HepG2 (cell line): ENCODE measurements around the gene STAT6. TPM values are rescaled to one million over a fixed set of nuclear protein-coding genes. Genes with fewer than 3 reads are reported as not detected.

Experiments used
- AGO2 ChIP-seq: fragments of 200-400 bp; formaldehyde crosslinking; optimal IDR thresholded peaks from 2 replicates; pipeline ENCODE3; 2017; ENCODE audit warnings: mild to moderate bottlenecking, low read depth, low read length, moderate library complexity
- KAT7 ChIP-seq: IDR thresholded peaks from 2 replicates; pipeline ENCODE4 v1.6.1; 2018; ENCODE audit warnings: borderline replicate concordance, missing compliant biosample characterization
- PITX1 ChIP-seq: sonication (generic); formaldehyde crosslinking; IDR thresholded peaks from 2 replicates; pipeline ENCODE4 v1.5.1; 2020; ENCODE audit warnings: mild to moderate bottlenecking, missing genetic modification reagents
- SAP130 ChIP-seq: IDR thresholded peaks from 2 replicates; pipeline ENCODE4 v1.6.1; 2016; ENCODE audit warnings: low read depth
- SMARCE1 ChIP-seq: fragments of 450-650 bp; IDR thresholded peaks from 2 replicates; pipeline ENCODE4 v1.6.1; 2017; ENCODE audit warnings: borderline replicate concordance
- SRSF1 ChIP-seq: fragments of 200-400 bp; formaldehyde crosslinking; optimal IDR thresholded peaks from 2 replicates; pipeline ENCODE3; 2017; ENCODE audit warnings: mild to moderate bottlenecking, low read depth, low read length, moderate library complexity
- STAG1 ChIP-seq: sonication (generic); formaldehyde crosslinking; IDR thresholded peaks from 2 replicates; pipeline ENCODE4 v1.4.0; 2020; ENCODE audit warnings: missing genetic modification reagents
- U2AF1 ChIP-seq: fragments of 200-400 bp; formaldehyde crosslinking; optimal IDR thresholded peaks from 2 replicates; pipeline ENCODE3; 2017; ENCODE audit warnings: mild to moderate bottlenecking, low read depth, low read length
- ZNF335 ChIP-seq: sonication (generic); formaldehyde crosslinking; IDR thresholded peaks from 2 replicates; pipeline ENCODE4 v1.4.0; 2020; ENCODE audit warnings: missing genetic modification reagents
- ZNF816 ChIP-seq: sonication (generic); formaldehyde crosslinking; IDR thresholded peaks from 2 replicates; pipeline ENCODE4 v1.8.0; 2022; ENCODE audit warnings: missing genetic modification reagents, mild to moderate bottlenecking, borderline replicate concordance
- ZSCAN25 ChIP-seq: sonication (generic); formaldehyde crosslinking; IDR thresholded peaks from 2 replicates; pipeline ENCODE4 v1.8.0; 2022; ENCODE audit warnings: mild to moderate bottlenecking, missing genetic modification reagents
- polyA plus RNA-seq, 8 experiments: library from polyadenylated mRNA; depleted of rRNA in 3 of 8; stranded (reverse) in 7 of 8; unstranded in 1 of 8; fragments of >200 nt; fragmentation: Illumina TruSeq in 4 of 8; extraction: Trizol in 4 of 8; gene quantifications; 2 replicates each; pipeline versions ENCODE4 v1.2.1 to v1.2.3, GENCODE V29; 2011 to 2016; ENCODE audit warnings: low read depth in 4 of 8, missing spikeins in 1 of 8, mixed read lengths in 1 of 8; ENCODE audit not compliant: insufficient read depth in 1 of 8
- total RNA-seq, 5 experiments: library from RNA; depleted of rRNA; stranded (reverse); fragments of >200 nt; fragmentation: Illumina TruSeq; extraction: Trizol; gene quantifications; 2 replicates each; pipeline ENCODE4 v1.2.3, GENCODE V29; 2016; ENCODE audit warnings: low read depth in 1 of 5
- TF ChIP-seq, protein P1 (sequence below): sonication (generic); formaldehyde crosslinking; IDR thresholded peaks from 2 replicates; pipeline ENCODE4 v1.5.0; 2020; ENCODE audit warnings: missing genetic modification reagents
- TF ChIP-seq, protein P2 (sequence below): sonication (generic); formaldehyde crosslinking; IDR thresholded peaks from 2 replicates; pipeline ENCODE4 v1.5.0; 2020; ENCODE audit warnings: missing genetic modification reagents
- TF ChIP-seq, protein P3 (sequence below): sonication (generic); formaldehyde crosslinking; IDR thresholded peaks from 2 replicates; pipeline ENCODE4 v1.8.0; 2022; ENCODE audit warnings: missing genetic modification reagents, mild to moderate bottlenecking, inconsistent platforms, borderline replicate concordance
- TF ChIP-seq, protein P4 (sequence below): IDR thresholded peaks from 2 replicates; pipeline ENCODE4 v1.6.1; 2012; ENCODE audit warnings: low read depth, low read length, improper control_type of control experiment
- TF ChIP-seq, protein P5 (sequence below): sonication (generic); formaldehyde crosslinking; IDR thresholded peaks from 2 replicates; pipeline ENCODE4 v1.4.0; 2020; ENCODE audit warnings: mild to moderate bottlenecking, missing genetic modification reagents

STAT6 gene
- total and polyA plus RNA-seq, 2 of the 13 experiments (the other 11 are each of a cell fraction or from before 2014, with no cell fraction given), result 28.0 to 62.2 TPM

DNA sequence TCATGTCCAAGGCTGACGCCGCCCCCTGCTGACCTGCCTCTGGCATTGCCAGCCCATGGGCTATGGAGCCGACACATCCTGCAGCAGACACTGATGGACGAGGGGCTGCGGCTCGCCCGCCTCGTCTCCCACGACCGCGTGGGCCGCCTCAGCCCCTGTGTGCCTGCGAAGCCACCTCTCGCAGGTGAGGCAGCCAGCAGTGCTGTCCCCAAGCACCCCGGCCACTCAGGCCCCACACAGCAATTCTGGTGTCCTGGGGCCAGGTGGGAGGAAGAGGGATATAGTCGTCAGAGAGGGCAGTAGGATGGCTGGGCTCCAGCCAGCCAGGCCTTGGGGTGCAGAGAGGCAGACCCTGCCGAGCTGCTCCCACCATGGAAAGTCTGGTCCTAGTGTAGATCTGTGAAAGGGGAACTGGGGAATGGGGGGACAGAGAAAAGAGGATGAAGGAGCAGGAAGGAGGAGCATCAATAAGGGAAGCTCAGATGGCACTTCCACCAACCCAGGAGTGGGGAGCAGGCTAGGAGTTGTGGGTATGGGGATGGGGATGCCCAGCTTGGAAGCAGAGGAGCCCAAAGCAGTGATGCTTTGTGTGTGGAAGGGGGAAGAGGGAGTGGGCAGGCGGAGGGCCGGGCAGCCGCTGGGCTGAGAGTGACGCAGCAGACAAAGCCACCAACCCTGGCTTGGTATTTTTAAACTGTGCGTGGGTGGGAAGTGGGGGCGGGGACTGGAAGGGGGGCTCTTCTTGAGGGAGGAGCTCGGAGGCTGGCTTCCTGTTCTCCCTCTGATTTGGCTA is 17.6 kb downstream of the STAT6 start (continued):
- TF ChIP-seq, protein P1, sequence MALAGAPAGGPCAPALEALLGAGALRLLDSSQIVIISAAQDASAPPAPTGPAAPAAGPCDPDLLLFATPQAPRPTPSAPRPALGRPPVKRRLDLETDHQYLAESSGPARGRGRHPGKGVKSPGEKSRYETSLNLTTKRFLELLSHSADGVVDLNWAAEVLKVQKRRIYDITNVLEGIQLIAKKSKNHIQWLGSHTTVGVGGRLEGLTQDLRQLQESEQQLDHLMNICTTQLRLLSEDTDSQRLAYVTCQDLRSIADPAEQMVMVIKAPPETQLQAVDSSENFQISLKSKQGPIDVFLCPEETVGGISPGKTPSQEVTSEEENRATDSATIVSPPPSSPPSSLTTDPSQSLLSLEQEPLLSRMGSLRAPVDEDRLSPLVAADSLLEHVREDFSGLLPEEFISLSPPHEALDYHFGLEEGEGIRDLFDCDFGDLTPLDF, result no peak
- TF ChIP-seq ZNF816 (CRISPR knock-in tag) (no peak), AGO2 (peak; percentile 94), U2AF1 (no peak), SMARCE1 (no peak), SAP130 (no peak), PITX1 (CRISPR knock-in tag) (no peak), ZNF335 (CRISPR knock-in tag) (no peak), KAT7 (CRISPR knock-in tag) (no peak), ZSCAN25 (no peak), STAG1 (CRISPR knock-in tag) (peak; percentile 79), SRSF1 (no peak)
- TF ChIP-seq, protein P2, sequence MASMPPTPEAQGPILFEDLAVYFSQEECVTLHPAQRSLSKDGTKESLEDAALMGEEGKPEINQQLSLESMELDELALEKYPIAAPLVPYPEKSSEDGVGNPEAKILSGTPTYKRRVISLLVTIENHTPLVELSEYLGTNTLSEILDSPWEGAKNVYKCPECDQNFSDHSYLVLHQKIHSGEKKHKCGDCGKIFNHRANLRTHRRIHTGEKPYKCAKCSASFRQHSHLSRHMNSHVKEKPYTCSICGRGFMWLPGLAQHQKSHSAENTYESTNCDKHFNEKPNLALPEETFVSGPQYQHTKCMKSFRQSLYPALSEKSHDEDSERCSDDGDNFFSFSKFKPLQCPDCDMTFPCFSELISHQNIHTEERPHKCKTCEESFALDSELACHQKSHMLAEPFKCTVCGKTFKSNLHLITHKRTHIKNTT, result no peak
- TF ChIP-seq, protein P3, sequence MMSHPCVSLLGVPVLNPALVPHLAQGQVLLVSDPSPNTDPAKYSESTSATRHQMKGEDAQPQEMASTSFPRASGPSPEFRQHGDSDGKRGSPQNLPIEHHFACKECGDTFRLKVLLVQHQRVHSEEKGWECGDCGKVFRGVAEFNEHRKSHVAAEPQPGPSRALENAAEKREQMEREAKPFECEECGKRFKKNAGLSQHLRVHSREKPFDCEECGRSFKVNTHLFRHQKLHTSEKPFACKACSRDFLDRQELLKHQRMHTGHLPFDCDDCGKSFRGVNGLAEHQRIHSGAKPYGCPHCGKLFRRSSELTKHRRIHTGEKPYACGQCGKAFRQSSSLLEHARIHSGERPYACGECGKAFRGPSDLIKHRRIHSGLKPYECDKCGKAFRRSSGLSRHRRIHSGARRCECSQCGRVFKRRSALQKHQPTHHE, result no peak
- TF ChIP-seq, protein P4, sequence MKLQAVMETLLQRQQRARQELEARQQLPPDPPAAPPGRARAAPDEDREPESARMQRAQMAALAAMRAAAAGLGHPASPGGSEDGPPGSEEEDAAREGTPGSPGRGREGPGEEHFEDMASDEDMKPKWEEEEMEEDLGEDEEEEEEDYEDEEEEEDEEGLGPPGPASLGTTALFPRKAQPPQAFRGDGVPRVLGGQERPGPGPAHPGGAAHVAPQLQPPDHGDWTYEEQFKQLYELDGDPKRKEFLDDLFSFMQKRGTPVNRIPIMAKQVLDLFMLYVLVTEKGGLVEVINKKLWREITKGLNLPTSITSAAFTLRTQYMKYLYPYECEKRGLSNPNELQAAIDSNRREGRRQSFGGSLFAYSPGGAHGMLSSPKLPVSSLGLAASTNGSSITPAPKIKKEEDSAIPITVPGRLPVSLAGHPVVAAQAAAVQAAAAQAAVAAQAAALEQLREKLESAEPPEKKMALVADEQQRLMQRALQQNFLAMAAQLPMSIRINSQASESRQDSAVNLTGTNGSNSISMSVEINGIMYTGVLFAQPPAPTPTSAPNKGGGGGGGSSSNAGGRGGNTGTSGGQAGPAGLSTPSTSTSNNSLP, result no peak
- TF ChIP-seq, protein P5, sequence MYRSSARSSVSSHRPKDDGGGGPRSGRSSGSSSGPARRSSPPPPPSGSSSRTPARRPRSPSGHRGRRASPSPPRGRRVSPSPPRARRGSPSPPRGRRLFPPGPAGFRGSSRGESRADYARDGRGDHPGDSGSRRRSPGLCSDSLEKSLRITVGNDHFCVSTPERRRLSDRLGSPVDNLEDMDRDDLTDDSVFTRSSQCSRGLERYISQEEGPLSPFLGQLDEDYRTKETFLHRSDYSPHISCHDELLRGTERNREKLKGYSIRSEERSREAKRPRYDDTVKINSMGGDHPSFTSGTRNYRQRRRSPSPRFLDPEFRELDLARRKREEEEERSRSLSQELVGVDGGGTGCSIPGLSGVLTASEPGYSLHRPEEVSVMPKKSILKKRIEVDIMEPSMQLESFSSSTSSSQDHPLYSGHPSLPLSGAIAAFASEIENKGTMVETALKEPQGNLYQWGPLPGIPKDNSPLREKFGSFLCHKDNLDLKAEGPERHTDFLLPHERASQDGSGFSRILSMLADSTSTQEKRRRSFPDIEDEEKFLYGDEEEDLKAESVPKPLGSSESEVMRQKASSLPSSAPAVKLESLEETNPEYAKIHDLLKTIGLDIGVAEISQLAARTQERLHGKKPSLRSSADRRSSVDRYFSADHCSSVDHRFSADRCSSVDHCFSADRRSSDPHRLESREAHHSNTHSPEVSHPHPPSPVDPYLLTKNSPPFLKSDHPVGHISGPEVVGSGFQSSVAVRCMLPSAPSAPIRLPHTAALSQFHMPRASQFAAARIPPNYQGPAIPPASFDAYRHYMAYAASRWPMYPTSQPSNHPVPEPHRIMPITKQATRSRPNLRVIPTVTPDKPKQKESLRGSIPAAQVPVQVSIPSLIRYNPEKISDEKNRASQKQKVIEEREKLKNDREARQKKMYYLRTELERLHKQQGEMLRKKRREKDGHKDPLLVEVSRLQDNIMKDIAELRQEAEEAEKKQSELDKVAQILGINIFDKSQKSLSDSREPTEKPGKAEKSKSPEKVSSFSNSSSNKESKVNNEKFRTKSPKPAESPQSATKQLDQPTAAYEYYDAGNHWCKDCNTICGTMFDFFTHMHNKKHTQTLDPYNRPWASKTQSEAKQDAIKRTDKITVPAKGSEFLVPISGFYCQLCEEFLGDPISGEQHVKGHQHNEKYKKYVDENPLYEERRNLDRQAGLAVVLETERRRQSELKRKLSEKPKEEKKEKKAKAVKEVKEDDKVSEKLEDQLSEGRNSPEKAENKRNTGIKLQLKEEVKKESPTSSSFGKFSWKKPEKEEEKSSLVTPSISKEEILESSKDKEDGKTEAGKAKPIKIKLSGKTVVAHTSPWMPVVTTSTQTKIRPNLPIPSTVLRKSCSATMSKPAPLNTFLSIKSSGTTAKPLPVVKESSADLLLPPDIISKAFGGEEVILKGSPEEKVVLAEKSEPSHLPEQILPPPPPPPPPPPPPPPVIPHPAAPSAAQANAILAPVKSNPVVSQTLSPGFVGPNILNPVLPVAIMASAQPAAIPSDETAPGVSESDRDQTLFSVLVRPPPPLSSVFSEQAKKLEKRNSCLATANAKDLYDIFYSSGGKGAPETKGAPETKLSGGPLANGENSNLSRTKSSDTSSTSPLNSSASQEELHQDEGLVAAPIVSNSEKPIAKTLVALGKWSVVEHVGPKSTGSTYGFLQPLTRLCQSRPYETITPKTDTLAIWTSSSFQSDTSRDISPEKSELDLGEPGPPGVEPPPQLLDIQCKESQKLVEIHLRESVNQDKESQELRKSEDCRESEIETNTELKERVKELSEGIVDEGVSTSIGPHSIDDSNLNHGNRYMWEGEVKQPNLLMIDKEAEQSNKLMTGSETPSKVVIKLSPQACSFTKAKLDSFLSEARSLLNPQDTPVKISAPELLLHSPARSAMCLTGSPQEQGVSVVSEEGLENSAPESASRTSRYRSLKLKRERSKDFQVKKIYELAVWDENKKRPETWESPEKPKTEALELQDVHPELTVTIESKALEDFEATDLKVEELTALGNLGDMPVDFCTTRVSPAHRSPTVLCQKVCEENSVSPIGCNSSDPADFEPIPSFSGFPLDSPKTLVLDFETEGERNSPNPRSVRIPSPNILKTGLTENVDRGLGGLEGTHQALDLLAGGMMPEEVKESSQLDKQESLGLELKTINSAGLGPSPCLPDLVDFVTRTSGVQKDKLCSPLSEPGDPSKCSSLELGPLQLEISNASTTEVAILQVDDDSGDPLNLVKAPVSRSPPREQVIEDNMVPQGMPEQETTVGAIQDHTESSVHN, result no peak
